ENCODE data around the gene REXO4. TPM values are rescaled to one million over a fixed set of nuclear protein-coding genes. Genes with fewer than 3 reads are reported as not detected.

The REXO4 gene
- total RNA-seq, 1 donor from 2014 or later: 29.4 TPM

- no peaks in the 10 kb centered on the region for H3K9me3 ChIP-seq
- H3K27ac ChIP-seq: peak overlapping the region; percentile 94 to 97
- intact Hi-C loops (cut with DNase I): loop anchor here (10.0 kb wide), 1 partner anchor 650 kb away; the partner anchor contains the start of gene BRD3OS
- H3K36me3 ChIP-seq: peaks cover 4 to 26% of the 10 kb centered on the region in 2 donors
- no peaks in the 10 kb centered on the region for H3K27me3 ChIP-seq
- DNase-seq (ENCODE audit: low spot score in 2 of 2): no peak
- no peak for TF ChIP-seq CTCF (IDR thresholded peaks at IDR 0.05)
- peak overlapping the region; percentile 97 to 98 for H3K4me3 ChIP-seq
- H3K4me1 ChIP-seq: peaks cover 7 to 30% of the 10 kb centered on the region in 2 donors
Measured at GRCh38 chr9:133374612-133375115, 43.1 kb downstream of the REXO4 start.

DNA sequence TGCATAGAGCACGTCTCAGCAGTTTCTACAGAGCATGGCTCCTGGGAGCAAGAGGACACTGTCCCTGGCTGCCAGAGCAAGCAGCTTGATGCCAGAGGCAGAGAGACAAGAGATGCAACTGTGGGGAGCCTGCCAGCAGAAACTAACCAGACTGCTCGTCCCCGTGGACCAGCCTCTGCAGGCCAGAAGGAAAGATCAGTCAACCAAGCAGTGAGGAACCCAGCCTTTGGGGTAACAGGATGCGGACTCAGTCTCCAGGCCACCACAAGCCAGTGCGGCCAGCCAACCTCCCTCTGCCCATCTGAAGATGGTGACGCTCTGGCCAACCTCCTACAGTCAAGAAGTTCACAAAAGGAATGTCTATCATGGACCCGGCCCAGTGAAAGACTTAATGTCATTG, 45.7 kb downstream of the REXO4 start:
- TF ChIP-seq CTCF (IDR thresholded peaks at IDR 0.05): no peak
- H3K36me3 ChIP-seq: peaks cover 7 to 33% of the 10 kb centered on the region in 2 donors
- H3K4me1 ChIP-seq: peaks cover 7 to 44% of the 10 kb centered on the region in 2 donors
- H3K9me3 ChIP-seq: no peaks in the 10 kb centered on the region
- intact Hi-C loops (cut with DNase I): loop anchor here (10.0 kb wide), 1 partner anchor 653 kb away; the partner anchor contains the start of gene BRD3OS
- H3K27ac ChIP-seq: no peak overlapping the region
- peak overlapping the region in 1 of 2 donors; percentile 16 for H3K4me3 ChIP-seq
- DNase-seq (ENCODE audit: low spot score in 2 of 2): no peak
- H3K27me3 ChIP-seq: no peaks in the 10 kb centered on the region

- peaks cover 15 to 42% of the 10 kb centered on the region in 2 donors for H3K36me3 ChIP-seq
- no peak overlapping the region for H3K4me3 ChIP-seq
- no peak for DNase-seq (ENCODE audit: low spot score in 2 of 2)
- no peaks in the 10 kb centered on the region for H3K9me3 ChIP-seq
- TF ChIP-seq CTCF (IDR thresholded peaks at IDR 0.05): no peak
- no peak overlapping the region for H3K27ac ChIP-seq
- intact Hi-C loops (cut with DNase I): loop anchor here (10.0 kb wide), 1 partner anchor 654 kb away; the partner anchor contains the start of gene BRD3OS
- H3K27me3 ChIP-seq: no peaks in the 10 kb centered on the region
- peaks cover 7 to 40% of the 10 kb centered on the region in 2 donors for H3K4me1 ChIP-seq
Measured at GRCh38 chr9:133371261-133371711, 46.5 kb downstream of the REXO4 start.

DNA sequence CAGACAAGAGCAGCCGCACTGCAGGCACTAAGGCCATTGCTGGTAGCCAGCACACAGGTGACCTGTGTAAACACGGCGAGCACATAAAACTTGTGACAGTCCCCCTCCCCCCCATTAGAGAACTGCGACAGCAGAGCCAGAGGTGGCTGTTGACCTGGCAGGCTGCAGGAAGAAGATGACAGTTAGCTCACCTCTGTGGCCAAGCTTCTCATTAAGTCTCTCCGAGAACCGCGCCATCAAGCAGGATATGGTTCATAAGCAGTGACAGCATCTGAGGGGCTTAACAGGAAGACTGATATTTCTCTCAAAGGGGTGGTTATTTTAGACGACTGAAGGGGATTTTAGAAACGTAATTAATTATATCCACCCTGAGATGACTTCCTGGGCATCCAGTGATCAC, 47.1 kb downstream of the REXO4 start:
- Histone ChIP-seq H3K4me1 (peaks cover 7 to 40% of the 10 kb centered on the region in 2 donors), H3K27me3 (no peaks in the 10 kb centered on the region), H3K4me3 (no peak overlapping the region), H3K27ac (no peak overlapping the region), H3K36me3 (peaks cover 21 to 47% of the 10 kb centered on the region in 2 donors), H3K9me3 (no peaks in the 10 kb centered on the region)
- no peak for TF ChIP-seq CTCF (IDR thresholded peaks at IDR 0.05)
- intact Hi-C loops (cut with DNase I): loop anchor here (10.0 kb wide), 1 partner anchor 654 kb away; the partner anchor contains the start of gene BRD3OS
- no peak for DNase-seq (ENCODE audit: low spot score in 2 of 2)

DNA sequence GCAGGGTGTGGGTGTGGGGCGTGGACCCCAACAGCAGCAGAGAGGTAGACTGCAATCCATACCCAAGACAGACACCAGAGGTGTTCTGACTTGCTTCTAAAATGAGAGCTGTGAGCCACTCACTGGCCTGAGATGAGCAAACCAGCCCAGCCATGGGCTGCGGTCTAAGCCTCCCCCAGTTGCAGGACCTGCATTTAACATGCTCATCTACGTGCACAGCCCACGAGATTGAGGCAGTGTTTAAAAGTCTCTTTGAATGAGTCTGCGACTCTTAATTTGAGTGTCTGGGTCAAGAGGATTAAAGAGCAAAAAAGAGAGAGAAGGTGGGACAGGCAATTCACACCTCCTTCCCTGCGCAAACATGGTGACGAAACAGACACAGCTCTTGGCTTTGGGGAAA, 47.9 kb downstream of the REXO4 start:
- TF ChIP-seq CTCF (IDR thresholded peaks at IDR 0.05): no peak
- peaks cover 29 to 52% of the 10 kb centered on the region in 2 donors for H3K36me3 ChIP-seq
- no peak overlapping the region for H3K27ac ChIP-seq
- H3K4me3 ChIP-seq: no peak overlapping the region
- no peak for DNase-seq (ENCODE audit: low spot score in 2 of 2)
- intact Hi-C loops (cut with DNase I): loop anchor here (10.0 kb wide), 1 partner anchor 655 kb away; the partner anchor contains the start of gene BRD3OS
- H3K4me1 ChIP-seq: peaks cover 7 to 40% of the 10 kb centered on the region in 2 donors
- no peaks in the 10 kb centered on the region for H3K9me3 ChIP-seq
- no peaks in the 10 kb centered on the region for H3K27me3 ChIP-seq
